ENCODE data around the gene ASMTL.

DNA sequence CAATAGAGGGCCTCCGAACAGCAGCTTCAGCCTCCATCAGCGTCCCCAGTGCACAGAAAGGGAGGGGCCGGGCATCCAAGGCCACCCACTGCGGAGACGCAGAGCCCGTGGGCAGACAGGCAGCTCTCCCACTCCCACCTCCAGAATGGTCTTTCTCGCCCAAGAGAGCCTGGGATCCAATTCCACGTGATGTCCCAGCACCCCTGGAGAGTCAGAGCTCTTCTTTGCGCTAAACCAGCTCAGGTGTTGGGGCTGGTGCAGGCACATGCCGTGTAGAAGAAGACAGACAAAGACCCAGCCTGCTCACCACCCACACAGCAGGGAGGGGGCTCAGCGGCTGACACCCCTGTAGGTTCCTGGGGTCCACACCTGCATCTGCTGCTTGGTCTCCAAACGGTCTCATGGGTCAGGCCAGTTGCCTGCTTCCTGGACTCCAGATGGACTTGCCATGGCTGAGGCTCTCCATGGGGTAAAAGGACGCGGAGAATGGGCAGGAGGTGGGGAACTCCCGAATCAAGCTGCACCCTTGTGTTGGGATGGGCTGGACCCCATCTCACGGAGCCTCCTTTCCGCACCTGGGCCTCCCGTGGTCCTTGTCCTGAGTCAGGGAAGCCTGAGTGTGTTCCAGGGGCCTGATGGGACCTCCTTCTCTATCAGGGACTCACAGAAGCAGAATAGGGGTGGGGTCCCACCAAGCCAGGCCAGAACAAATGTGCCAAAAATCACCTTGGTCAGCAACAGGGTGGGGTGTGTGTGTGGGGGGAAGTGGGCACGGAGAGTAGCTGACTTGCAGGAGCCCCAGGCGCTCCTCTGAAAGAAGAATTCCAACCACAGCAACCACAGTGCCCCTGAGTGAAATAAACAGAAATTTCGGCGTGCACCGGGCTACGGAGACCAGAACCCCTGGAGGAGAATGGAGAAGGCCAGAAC lies 11.6 kb upstream of the ASMTL start:
- TF ChIP-seq, protein P1, sequence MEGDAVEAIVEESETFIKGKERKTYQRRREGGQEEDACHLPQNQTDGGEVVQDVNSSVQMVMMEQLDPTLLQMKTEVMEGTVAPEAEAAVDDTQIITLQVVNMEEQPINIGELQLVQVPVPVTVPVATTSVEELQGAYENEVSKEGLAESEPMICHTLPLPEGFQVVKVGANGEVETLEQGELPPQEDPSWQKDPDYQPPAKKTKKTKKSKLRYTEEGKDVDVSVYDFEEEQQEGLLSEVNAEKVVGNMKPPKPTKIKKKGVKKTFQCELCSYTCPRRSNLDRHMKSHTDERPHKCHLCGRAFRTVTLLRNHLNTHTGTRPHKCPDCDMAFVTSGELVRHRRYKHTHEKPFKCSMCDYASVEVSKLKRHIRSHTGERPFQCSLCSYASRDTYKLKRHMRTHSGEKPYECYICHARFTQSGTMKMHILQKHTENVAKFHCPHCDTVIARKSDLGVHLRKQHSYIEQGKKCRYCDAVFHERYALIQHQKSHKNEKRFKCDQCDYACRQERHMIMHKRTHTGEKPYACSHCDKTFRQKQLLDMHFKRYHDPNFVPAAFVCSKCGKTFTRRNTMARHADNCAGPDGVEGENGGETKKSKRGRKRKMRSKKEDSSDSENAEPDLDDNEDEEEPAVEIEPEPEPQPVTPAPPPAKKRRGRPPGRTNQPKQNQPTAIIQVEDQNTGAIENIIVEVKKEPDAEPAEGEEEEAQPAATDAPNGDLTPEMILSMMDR (conservative IDR thresholded peaks at IDR 0.05 in 1 of 2, IDR thresholded peaks at IDR 0.05 in 1 of 2; ENCODE audit: low read depth in 1 of 2, low read length in 2 of 2) = no peak
- TF ChIP-seq EZH2 (IDR thresholded peaks at IDR 0.05; ENCODE audit: low read length, missing control alignments) = no peak

All from fibroblast of lung (primary cell).